HTR-8/SVneo (cell line): ENCODE measurements around the gene BOK.

Source experiments
- DNase-seq: peaks from one replicate; pipeline ENCODE4 v3.0.0; 2011; ENCODE audit warnings: low spot score, mixed read lengths; ENCODE audit not compliant: insufficient read length
- FAIRE-seq: peaks from 2 replicates; lab custom pipeline; 2011; peaks lifted over from hg19 to GRCh38; lab: Jason Lieb, UNC

BOK gene

DNA sequence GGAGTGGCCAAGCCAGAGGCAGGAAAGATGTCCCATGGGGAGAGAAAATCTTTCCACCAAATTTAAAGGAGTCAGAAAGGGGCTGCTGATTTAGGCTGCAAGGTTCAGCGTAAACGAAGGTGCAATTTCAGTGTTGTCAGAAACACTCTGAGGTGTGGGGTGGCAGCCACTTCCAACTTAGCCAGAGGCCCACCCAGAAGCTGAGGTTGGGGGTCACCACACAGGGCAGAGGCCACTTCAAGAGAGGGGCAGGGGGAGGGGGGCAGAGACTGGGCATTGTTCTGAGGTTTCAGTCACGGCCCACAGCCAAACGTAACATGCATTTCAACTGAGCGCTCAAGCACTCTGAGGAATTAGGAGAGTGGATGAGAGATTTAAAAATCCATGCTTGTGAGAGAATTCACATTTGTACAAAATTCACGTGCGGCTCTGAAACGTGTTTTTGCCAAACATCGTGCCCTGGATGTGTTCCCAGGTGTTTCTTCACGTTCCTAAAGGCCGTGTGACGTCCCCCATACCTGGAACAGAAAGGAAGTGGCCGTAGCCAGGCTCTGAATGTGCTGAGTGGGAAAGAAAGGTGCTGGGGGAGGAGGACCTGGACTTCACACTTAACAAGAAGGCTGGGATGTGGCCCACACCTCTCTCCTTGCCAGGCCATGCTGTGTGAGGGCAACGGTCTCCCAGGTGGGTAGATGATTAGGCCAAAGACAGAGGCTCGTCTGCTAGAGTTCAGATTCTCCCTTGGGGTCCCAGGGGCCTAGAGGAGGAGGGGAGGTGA is 19.5 kb upstream of the BOK start:
- no peak for FAIRE-seq
- no peak for DNase-seq

DNA sequence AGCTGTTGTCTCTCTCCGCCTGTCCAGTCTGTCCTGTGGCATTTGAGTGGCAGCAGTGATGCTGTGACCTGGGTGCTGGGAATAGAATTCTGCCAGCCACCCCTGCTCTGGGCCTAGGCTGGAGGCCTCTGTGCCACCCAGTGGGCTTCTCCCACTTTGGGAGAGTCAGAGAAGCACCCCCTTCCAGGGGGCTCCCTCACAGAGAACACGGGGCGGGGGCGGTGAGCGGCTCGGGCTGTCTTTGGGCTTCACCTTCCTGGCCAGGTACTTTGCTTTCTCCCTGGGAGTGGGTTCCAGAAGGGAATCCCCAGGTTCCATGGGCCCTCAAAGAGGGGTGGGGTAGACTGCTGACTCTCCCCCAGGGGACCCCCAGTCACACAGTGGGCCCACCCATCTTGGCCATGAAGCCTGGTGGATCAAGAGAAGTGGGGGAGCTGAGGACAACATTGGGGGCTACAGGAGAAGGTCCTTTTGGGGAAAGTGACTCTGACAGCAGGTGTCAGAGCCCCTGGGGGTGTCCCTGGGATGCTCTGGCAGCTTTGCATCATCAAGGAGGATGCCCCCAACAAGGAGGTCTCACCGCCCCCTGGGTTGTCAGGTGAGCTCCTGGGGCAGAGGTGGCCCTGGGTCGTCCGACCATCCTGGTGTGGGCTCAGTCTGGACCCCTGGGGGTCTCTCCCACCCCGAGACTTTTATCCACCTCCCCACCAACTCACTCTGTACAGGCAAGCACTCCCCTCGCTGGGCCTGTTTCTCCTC is 18.8 kb upstream of the BOK start:
- no peak for DNase-seq
- FAIRE-seq, result no peak

DNA sequence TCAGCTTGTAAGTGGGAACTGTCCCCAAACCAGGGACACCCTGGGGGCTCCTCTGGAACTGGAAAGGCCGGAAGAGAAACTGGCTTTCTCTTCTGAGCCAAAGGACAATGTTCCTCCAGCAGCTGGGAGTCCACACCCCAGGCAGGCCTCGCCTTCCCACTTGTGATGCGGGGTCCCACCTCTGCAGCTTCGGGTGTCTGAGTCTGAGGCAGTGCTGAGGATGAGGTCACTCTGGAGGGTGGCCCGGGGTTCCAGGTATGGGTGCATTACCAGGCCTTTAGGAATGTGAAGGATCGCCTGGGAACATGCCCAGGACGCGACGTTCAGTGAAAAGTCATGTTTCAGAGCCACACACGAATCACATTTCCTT is 18.2 kb upstream of the BOK start:
- no peak for DNase-seq

DNA sequence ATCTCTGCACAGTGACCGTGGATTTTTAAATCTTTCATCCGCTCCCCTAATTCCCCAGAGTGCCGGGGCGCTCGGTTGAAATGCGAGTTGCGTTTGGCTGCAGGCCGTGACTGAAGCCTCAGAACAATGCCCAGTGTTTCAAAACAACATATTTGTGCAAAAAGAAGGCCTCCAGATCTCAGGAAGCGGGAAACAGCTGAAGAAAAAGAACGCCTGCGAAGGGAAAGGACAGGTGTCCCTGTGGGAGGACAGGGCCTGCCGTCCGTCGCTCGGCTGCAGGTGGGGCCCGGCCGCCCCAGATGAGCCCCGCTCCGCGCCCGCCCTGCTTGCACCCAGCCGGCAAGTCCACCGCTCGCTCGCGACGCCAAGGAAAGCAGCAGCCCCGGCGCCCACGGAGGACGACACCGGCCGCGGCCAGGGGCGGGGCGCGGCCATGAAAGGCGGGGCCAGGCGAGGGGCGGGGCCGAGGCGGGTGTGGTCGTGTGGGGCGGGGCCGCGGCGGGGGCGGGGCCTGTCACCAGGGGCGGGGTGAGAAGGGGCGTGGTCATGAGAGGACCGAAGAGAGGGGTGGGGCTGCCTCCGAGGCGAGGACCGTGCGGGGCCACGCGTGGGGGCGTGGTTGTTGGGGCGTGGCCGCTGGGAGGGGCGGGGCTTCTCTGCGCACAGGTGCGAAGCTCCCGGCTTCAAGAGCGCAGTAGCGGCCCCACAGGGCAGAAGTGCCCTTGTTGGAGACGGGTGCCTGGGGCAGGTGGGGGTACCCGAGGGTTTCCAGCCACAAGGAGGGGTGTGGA is 17.6 kb upstream of the BOK start:
- no peak for DNase-seq
- no peak for FAIRE-seq

More for the DNA sequence above, 18.2 kb upstream of the BOK start:
- no peak for FAIRE-seq

DNA sequence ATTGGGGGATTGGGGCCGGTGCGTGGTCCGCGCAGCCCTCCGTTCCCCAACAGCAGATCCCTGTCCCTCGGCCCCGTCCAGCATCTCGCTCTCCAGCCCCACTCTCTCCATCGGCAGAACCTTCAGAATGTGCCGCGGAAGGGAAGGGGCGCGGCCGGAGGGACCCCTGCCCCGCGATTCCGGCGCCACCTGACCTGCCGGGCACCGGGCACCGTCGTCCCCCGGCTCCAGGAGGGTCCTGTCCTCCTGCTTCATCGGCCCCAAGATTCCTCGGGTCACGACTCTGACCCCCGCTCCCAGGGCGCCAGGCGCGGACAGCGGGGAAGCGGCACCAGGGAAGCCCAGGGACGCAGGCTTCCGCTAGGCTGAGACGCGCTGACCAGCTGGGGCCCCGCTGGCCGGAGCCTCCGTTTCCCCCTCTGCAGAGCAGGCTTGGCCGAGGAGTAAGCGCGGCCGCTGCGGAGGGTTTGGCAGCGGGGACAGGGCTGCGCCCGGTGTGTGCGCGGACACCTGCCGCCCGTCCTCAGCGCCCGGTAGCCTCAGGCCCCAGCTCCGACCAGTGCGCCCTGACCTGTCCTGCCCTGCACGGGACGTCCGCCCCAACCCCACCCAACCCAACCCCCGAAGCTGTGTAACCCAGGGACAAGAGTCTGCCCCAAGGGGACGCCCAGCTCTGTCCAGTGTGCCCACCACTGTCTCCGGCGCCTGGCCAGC is 16.8 kb upstream of the BOK start:
- FAIRE-seq (no peak), DNase-seq (no peak)

DNA sequence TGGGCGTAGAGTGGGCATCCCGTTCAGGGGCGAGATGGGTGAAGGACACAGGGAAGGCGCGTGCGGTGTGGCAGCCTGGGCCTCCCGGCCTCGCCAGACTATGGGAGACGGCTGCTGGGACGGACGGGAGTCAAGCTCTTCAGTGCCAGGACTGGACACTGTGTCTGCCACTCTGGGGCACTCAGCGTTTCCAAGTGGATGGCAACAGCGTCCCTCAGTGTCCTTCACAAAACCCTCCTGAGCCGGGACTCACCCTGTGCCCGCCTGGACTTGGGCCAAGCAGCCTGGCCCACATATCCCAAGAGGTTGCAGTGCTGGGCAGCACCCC is 16.3 kb upstream of the BOK start:
- FAIRE-seq (no peak), DNase-seq (no peak)

DNA sequence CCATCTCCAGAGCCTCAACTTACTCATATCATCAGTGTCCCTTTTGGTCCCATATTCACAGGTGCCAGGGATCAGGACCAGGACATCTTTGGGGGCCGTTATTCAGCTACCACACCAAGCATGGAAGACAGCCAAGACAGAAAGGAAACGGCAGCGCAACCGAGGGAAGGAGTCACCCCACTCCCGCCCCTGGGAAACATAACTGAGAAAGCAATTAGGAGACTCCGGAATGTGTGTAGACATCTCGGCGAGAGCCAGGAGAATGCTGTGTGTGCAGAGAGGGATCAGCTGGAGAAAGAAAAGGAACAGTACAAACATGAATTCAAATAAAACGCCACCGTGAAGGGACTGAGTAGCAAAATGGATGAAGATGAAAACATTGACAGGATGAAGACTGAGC is 13.4 kb upstream of the BOK start:
- DNase-seq (no peak), FAIRE-seq (peak; percentile 60)

DNA sequence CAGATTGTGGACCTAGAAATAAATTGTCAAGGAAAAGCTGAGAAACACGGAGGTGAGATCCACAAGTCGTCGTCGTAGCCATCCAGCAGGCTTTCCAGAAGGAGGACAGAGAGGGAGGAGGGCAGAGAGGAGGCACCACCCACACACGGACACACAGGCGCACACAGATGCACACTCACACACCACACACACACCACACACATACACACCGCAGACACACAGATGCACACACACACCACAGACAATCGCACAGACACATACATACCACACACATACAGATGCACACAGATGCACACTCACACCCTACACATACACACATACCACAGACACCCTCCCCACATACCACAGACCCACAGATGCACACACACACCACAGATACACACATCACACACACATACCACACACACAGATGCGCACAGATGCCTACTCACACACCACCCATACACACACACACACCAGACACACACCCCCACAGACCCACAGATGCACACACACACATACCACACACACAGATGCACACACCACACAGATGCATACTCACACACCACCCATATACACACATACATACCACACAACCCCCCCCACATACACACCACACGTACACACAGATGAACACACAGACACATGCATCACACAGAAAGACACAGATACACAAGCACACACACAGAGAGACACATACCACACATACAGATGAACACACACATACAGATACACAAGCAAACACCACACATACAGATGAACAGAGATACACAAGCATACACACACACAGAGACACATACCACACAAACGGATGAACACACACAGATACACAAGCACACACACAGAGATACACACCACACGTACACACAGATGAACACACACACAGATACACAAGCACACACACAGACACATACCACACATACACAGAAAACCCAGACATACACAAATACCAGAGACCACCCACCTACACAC is 12.7 kb upstream of the BOK start:
- no peak for DNase-seq
- peak; percentile 100 for FAIRE-seq

DNA sequence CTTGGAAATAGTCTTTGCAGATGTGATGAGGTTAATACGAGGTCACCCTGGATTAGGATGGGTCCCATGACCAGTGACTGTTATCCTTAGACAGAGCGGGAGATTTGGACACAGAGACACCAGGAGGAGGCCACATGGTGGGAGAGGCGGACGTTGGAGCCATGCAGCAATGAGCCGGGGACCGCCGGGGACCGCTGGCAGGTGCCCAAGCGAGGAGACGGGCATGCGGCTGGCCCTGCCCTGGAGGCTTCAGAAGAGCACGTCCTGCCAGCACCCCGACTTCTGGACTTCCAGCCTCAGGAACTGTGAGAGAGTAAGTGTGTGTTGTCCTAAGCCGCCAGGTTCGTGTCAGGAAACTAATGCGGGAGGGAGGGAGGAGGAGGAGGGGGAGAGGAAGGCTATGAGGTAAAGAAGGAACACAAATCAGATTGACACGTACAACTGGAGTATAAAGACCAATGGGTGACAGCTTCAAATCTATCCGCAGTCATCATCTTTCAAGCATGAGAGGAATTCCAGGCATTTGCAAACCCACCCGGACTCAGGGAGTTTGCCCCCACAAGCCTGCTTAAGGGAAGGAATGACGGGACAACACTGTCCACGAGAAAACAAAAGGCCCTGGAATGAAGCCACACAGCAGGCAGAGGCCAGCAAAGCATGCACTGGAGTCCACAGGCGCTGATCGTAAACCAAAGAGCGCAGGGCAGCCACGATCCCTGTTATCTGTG is 11.6 kb upstream of the BOK start:
- FAIRE-seq (peak; percentile 99), DNase-seq (peak; percentile 96)

DNA sequence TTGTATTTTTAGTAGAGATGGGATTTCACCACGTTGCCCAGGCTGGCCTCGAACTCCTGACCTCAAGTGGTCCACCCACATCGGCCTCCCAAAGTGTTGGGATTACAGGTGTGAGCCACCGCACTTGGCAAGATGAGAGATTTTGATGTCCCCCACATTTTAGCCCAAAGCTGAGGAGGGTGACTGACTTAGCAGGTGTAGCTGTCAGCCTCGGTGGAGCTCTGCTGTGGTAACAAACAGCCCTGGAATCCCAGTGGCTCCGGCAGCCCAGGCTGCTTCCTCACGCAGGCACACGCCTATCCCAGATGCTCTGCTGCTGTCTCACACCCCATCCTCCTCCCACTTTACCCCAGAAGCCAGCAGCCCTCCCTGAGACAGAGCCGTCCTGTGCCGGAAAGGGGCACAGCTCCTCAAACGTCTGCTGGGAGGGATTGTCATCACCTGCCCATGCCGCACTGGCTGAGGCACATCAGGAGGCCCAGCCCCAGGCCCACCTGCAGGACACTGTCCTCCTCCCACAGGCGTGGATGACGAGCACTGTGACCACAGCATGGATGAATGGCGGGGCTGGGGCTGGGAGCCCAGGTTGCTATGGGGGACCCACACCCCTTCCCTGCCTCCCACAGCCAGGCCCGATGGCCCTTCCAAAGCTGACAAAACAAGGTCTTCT is 10.6 kb upstream of the BOK start:
- DNase-seq (no peak), FAIRE-seq (no peak)

DNA sequence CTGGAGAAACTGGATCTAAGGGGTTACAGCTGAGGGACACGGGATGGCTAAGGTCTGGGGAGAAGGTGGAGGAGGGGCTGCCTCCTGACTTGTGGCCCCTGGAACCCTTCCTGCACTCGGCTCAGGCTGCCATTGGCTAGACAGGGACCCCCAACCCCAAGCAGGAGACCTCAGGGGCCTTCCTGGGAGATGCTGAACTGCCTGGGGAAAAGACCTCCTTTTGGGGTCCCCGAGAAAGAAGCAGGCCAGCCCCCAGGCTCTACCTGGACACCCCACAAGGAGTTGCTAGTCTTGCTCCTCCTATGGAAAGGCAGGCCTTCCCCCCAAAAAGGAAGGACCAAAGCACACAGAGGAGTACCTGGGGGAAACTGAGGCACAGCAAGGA is 10.1 kb upstream of the BOK start:
- no peak for DNase-seq
- peak; percentile 31 for FAIRE-seq

DNA sequence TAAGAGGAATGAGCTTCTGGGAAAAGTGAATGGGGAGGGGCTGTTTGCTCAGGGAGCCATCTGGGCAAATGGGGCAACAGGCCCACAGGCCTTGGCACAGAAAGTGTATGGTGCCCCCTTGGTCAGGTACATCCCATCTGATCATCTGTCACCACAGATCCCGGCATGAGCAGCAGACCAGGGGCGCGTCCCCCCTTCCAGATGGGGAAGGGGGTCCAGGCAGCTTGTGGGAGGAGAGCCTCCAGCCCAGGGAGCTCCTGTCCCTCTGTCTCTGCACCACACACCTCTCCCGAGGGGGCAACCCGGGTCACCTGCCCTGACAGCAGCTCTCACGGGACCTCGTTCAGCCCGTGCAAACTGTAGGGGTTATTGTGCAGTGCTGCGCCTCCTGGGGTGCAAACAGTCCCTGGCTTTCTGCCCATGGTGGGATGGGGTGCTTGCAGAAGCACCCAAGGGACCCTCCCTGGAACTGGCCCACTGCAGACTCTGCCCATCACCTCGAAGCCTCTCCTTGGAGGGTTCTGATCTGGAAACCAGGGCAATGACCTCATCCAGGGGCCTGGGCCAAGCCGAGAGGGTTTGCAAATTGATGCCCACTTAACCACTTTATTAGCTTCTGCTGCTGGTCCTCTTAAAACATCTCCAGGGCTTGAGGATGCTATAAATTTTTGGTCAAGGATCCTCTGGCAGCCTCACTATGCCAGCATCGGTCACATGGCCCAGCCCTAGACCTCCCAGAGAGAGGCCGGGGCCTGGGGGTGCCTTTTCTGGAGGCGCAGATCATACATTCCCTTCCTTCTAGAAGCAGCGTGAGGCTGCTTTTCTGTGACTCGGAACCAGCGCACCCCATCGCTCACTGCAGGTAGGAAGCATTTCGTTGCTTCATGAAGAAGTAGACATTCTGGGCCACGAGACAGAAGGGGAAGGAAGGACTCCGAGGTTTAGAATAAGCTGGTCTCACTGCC is 7.6 kb upstream of the BOK start:
- no peak for DNase-seq
- no peak for FAIRE-seq

DNA sequence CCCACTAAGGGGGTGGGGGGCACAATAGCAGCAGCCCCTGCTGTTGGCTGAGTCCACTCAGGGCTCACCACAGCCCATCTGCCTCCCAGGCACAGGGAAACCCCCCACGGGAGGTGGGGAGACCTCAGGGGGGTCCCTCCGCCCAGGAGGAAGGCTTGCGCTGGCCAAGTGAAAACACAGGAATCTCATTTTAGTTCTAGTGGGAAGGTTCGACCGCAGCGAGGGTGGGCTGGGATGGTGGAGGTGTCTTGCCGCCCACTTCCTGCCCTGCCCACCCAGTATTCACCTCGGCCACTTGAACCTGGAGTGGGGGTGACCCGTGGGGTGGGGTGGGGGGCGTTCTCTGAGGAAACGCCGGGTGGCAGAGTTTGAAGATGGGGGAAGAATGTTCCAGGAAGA is 6.9 kb upstream of the BOK start:
- FAIRE-seq, result no peak

DNA sequence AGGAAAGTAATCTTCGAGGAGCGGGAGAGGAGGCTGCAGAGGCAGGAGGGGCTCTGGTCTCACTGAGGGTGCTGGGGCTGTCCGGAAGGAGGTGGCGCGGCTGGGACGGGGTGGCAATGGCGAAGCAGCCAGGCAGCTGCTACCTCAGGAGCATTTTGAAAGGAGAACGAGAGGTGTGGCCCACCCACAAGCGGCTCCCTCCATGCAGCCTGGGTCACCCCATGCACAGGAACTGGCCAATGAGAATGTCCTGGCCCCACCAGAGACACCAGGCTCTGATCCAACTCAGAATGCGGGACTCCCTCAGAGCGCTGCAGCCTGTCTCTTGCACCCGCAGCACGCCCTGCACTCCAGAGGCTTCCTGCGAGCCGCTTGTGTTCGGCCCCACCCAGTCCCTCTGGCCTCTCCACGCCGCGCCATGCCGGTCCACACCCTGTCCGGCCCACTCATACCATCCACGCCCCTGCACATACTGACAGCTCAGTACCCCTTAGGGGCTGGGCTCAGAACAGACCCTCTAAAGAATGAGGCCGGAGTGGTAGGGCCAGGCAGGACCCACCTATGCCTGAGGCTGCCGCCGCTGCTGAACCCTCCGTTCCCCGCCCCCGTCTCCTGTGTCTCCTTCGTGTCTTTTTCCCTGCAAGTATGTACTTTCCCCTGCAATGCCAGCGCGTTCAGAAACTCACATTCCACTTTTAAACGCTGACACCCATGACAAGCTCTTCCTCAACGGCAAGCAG is 6.4 kb upstream of the BOK start:
- FAIRE-seq, result no peak
- no peak for DNase-seq

More for the DNA sequence above, 6.9 kb upstream of the BOK start:
- DNase-seq, result no peak

DNA sequence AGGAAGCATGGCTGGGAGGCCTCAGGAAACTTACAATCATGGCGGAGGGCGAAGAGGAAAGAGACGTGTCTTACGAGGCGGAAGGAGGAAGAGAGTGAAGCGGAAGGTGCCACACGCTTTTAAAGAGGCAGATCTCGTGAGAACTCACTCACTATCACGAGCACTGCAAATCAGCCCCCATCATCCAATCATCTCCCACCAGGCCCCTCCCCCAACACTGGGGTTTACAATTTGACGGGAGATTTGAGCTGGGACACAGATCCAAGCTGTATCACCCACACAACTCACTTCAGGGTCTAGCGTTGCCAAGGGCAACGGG is 5.1 kb upstream of the BOK start:
- no peak for FAIRE-seq
- DNase-seq, result no peak

DNA sequence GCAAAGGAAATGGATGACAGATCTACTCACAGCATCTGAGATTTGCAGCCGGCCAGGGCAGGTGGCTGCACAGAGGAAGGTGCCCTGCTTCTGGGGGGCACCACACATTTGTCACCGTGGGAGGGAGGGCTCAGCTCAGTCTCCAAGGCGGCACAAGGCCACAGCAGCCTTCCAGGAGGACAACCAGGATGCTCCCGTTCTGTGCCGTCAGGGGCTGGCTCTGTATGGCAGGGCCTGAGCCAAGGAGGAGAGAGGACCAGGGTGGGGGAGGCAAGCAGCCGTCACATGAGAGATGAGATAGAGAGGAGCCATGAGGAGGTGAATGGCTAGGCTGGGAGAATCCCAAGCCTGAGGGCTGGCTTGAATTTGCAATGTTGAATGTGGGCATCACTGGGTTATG is 4.6 kb upstream of the BOK start:
- DNase-seq, result no peak
- no peak for FAIRE-seq
